DOHH2 (cell line): Measurements from ENCODE around the gene CDK6.

ENCODE experiments used
- CTCF ChIP-seq: fragments of 200-600 bp; sonication (generic); IDR thresholded peaks from one replicate; pipeline ENCODE4 v1.5.1; 2014; ENCODE audit warnings: antibody characterized with exemption, mild to moderate bottlenecking, low read depth, low read length; ENCODE audit not compliant: poor library complexity, severe bottlenecking
- EZH2phosphoT487 ChIP-seq: fragments of 200-600 bp; sonication (generic); IDR thresholded peaks from 2 replicates; pipeline ENCODE4 v1.6.1; 2017; ENCODE audit warnings: borderline replicate concordance, mild to moderate bottlenecking, antibody characterized with exemption, low read length, moderate library complexity, mixed read lengths

GRCh38 chr7:92624298-92624996 lies 211.9 kb downstream of the CDK6 start:
- TF ChIP-seq CTCF (no peak), EZH2phosphoT487 (no peak)
